Measurements from ENCODE around the gene NCKAP5. TPM values are rescaled to one million over a fixed set of nuclear protein-coding genes. Genes with fewer than 3 reads are reported as not detected.
A peak's percentile ranks its signal among the peaks of the same experiment; 100 is the strongest.

Gene NCKAP5
- total and polyA plus RNA-seq, 2 of the 8 experiments (the other 6 are each of a cell fraction or from before 2014, with no cell fraction given), result 0.27 to 0.86 TPM

DNA sequence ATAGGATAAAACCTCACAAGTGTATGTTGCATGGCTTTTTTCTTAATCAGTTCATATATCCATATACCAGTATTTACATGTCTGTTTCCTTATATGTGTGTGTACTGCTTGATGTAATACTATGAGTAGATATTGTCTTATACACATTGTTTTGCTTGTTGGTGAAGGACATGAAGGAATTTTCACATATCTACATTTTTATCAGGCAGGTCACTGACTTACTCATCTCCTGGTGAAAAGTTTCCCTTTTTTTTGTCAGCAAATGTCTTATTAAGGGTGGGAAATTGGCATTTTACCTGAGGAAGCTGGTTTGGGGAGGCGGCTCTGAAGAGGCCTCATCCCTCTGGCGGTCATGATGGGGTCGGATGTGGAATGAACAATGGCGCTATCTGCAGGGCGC lies 836.8 kb downstream of the NCKAP5 start:
- H3K18ac ChIP-seq (ENCODE audit: extremely low read depth, low read length), result no peak overlapping the region
- H2BK5ac ChIP-seq (ENCODE audit: low read depth, low read length), result no peak overlapping the region
- H3K27ac ChIP-seq (ENCODE audit: low read depth, low read length), result no peak overlapping the region
- H2AFZ ChIP-seq (ENCODE audit: low read length), result no peak overlapping the region
- no peak for DNase-seq (ENCODE audit: low read depth in 1 of 2, low spot score in 2 of 2)
- WGBS, 2 experiments (ENCODE audit: extremely low coverage in 1 of 2, insufficient coverage in 1 of 2, insufficient read length in 1 of 2, insufficient replicate concordance in 2 of 2, low coverage in 1 of 2, low lambda C conversion rate in 2 of 2, missing lambda C conversion rate in 1 of 2), result 89% methylated on average over 5 of the region's 5 CpGs; no CpG with 5 or more reads in 1 of the 2 experiments
- no peak overlapping the region for H2BK12ac ChIP-seq (ENCODE audit: low read depth, low read length)
- no peaks in the 10 kb centered on the region for H3K9me3 ChIP-seq (ENCODE audit: insufficient read depth in 2 of 2, low read depth in 1 of 2, low read length in 1 of 2)
- TF ChIP-seq RAD21 (IDR thresholded peaks at IDR 0.05 in 1 of 2, conservative IDR thresholded peaks at IDR 0.05 in 1 of 2; ENCODE audit: low read depth in 2 of 2, low read length in 2 of 2) (peak in 1 of 2 experiments; percentile 13; a peak in 1 of 4 replicates), JUN (IDR thresholded peaks at IDR 0.05; ENCODE audit: low read depth, low read length) (no peak), EGR1 (IDR thresholded peaks at IDR 0.05; ENCODE audit: borderline replicate concordance, low read depth, low read length) (no peak), RFX5 (IDR thresholded peaks at IDR 0.05; ENCODE audit: borderline replicate concordance, low read depth, low read length) (no peak)
- no peak overlapping the region for H2BK20ac ChIP-seq (ENCODE audit: low read length)
- H2BK120ac ChIP-seq (replicated peaks; ENCODE audit: low read depth, low read length), result no peak overlapping the region
- H3K23ac ChIP-seq (ENCODE audit: insufficient read length), result no peak overlapping the region
- no peak overlapping the region for H4K91ac ChIP-seq (replicated peaks; ENCODE audit: insufficient read length, low read length)
- no peak overlapping the region for H3K4ac ChIP-seq (replicated peaks; ENCODE audit: insufficient read length, low read depth, low read length)
- CTCF ChIA-PET (ENCODE audit: partially characterized antibody), result no interaction called here
- H3K14ac ChIP-seq (ENCODE audit: insufficient read length), result no peak overlapping the region
- H3K4me2 ChIP-seq (ENCODE audit: insufficient read depth in 1 of 2, low read depth in 2 of 2, low read length in 2 of 2), result no peak overlapping the region
- peaks cover 0 to 1% of the 10 kb centered on the region in 2 experiments for H4K20me1 ChIP-seq (replicated peaks in 1 of 2; ENCODE audit: control insufficient read depth in 1 of 2, insufficient read depth in 2 of 2, low read length in 2 of 2)
- H3K56ac ChIP-seq (replicated peaks; ENCODE audit: insufficient read length, low read depth, low read length), result no peak overlapping the region
- H3K4me1 ChIP-seq (replicated peaks in 1 of 4; ENCODE audit: control insufficient read depth in 3 of 4, insufficient read depth in 4 of 4, low read length in 3 of 4), result no peaks in the 10 kb centered on the region
- no peak overlapping the region for H4K5ac ChIP-seq (ENCODE audit: insufficient read length, low read depth, low read length)
- no peak overlapping the region for H3K4me3 ChIP-seq (ENCODE audit: extremely low read depth in 1 of 4, insufficient read depth in 2 of 4, low read depth in 3 of 4, low read length in 4 of 4)
- POLR2A ChIA-PET (ENCODE audit: partially characterized antibody), result no interaction called here
- FAIRE-seq, result no peak
- no peaks in the 10 kb centered on the region for H3K79me1 ChIP-seq (ENCODE audit: low read depth, low read length)
- no peak overlapping the region for H2AK5ac ChIP-seq (ENCODE audit: low read depth, low read length)
- H3K27me3 ChIP-seq (replicated peaks in 1 of 4; ENCODE audit: control insufficient read depth in 3 of 4, extremely low read depth in 1 of 4, insufficient read depth in 3 of 4, low read length in 3 of 4), result no peaks in the 10 kb centered on the region
- no peak overlapping the region for H3K9ac ChIP-seq (replicated peaks in 1 of 4; ENCODE audit: extremely low read depth in 1 of 4, low read depth in 3 of 4, low read length in 3 of 4)
- no peak overlapping the region for H4K8ac ChIP-seq (ENCODE audit: extremely low read depth, insufficient read depth, low read length)
- no peaks in the 10 kb centered on the region for H3K23me2 ChIP-seq (ENCODE audit: low read depth, low read length)
- no peaks in the 10 kb centered on the region for H3K36me3 ChIP-seq (ENCODE audit: control insufficient read depth in 2 of 4, insufficient read depth in 4 of 4, low read length in 3 of 4)
- no peaks in the 10 kb centered on the region for H3K79me2 ChIP-seq (ENCODE audit: control insufficient read depth in 1 of 2, insufficient read depth in 2 of 2, low read length in 2 of 2)
- no peak overlapping the region for H2BK15ac ChIP-seq (ENCODE audit: low read length)
